GM12875 (cell line): ENCODE results near the gene CCDC141.

Source experiments
- H3K4me3 ChIP-seq: one replicate; pipeline ENCODE4 v1.5.1; 2011; ENCODE audit warnings: low read depth, low read length, control low read depth
- CTCF ChIP-seq: IDR thresholded peaks from 2 replicates; pipeline ENCODE4 v1.5.1; 2011; ENCODE audit warnings: low read depth, mild to moderate bottlenecking, control low read depth, inconsistent platforms, low read length, moderate library complexity, borderline replicate concordance; ENCODE audit not compliant: insufficient read depth

Gene CCDC141

DNA sequence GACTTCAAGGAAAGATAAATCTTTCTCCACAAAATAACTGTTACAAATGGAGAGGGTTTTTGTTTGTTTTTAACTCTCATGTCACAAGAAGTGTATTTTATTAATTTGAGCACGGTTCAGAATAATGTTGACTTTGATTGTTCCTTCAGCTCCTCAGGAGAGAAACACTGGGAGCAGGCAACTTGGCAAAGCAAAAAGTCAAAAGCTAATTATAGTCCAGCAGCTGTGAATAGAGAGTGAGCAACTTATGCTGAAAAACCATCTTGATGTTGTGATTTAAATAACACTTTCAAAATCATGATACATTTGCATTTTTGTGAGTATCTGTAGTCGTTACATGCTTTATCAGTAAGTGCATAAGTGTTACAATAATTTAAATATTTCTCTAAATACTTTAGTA is 205.2 kb downstream of the CCDC141 start:
- no peak overlapping the region for H3K4me3 ChIP-seq
- no peak for TF ChIP-seq CTCF

GRCh38 chr2:178844269-178844668 is 205.7 kb downstream of the CCDC141 start:
- no peak for TF ChIP-seq CTCF
- no peak overlapping the region for H3K4me3 ChIP-seq

- H3K4me3 ChIP-seq: no peak overlapping the region
Measured at GRCh38 chr2:178843697-178844096, 206.2 kb downstream of the CCDC141 start.

GRCh38 chr2:178836807-178837206 is 213.1 kb downstream of the CCDC141 start:
- no peak for TF ChIP-seq CTCF

More at GRCh38 chr2:178843697-178844096, 206.2 kb downstream of the CCDC141 start:
- no peak for TF ChIP-seq CTCF

GRCh38 chr2:178834086-178834485 is 215.9 kb downstream of the CCDC141 start:
- H3K4me3 ChIP-seq: no peak overlapping the region
- TF ChIP-seq CTCF: no peak

More at GRCh38 chr2:178836807-178837206, 213.1 kb downstream of the CCDC141 start:
- no peak overlapping the region for H3K4me3 ChIP-seq

- H3K4me3 ChIP-seq: no peak overlapping the region
- TF ChIP-seq CTCF: no peak
Measured at GRCh38 chr2:178833382-178833781, 216.6 kb downstream of the CCDC141 start.

- no peak overlapping the region for H3K4me3 ChIP-seq
- TF ChIP-seq CTCF: no peak
Measured at GRCh38 chr2:178830451-178830850, 219.5 kb downstream of the CCDC141 start.
